HCT116 (cell line): ENCODE measurements around the gene RGL3. TPM values are rescaled to one million over a fixed set of nuclear protein-coding genes. Genes with fewer than 3 reads are reported as not detected.

Experiments
- ATAC-seq: fragments of 200-7000 bp; cut with Tn5 transposase; 2 replicates; pipeline ENCODE4 v1.9.1; 2020; ENCODE audit warnings: mild to moderate bottlenecking, moderate library complexity
- BruUV-seq: library from RNA; stranded (reverse); fragments of 400-500 nt; replicated peaks from 2 replicates; lab custom pipeline; 2021; lab: Mats Ljungman, UMichigan
- CTCF ChIA-PET: fragments of 300-600 bp; sonication (Branson Sonifier 250); formaldehyde crosslinking; loops from one replicate; lab custom pipeline; 2021; ENCODE audit warnings: antibody characterized with exemption; lab: Charles Lee
- POLR2A ChIA-PET: fragments of 300-600, 350-600 bp; sonication (Branson Sonifier 250); formaldehyde crosslinking; loops from one replicate; lab custom pipeline; 2021; ENCODE audit warnings: antibody characterized with exemption; lab: Charles Lee
- RAD21 ChIA-PET, 2 experiments: fragments of 300-600 bp; sonication (Branson Sonifier 250); formaldehyde crosslinking; loops; one replicate each; lab custom pipeline; 2023; ENCODE audit warnings: low total read pairs in 2 of 2; ENCODE audit not compliant: uncharacterized antibody in 2 of 2, unreplicated experiment in 2 of 2, low non-redundant PET in 1 of 2; lab: Charles Lee
- DNase-seq: peaks from one replicate; pipeline ENCODE4 v3.0.0-alpha.2; 2010; ENCODE audit warnings: low read depth, low spot score
- H2AFZ ChIP-seq: fragments of 200-600 bp; shearing (Covaris generic), sonication (generic); 2 replicates; pipeline ENCODE4 v1.6.1; 2017; ENCODE audit warnings: low read depth, mixed run types, mixed read lengths, antibody characterized with exemption, low read length; ENCODE audit not compliant: poor library complexity, severe bottlenecking
- H3K27ac ChIP-seq: 2 replicates; pipeline ENCODE4 v1.5.1; 2012; ENCODE audit warnings: low read depth, low read length
- H3K27me3 ChIP-seq: fragments of 200-600 bp; sonication (generic); 2 replicates; pipeline ENCODE4 v1.6.1; 2016; ENCODE audit warnings: mixed run types, low read length, mixed read lengths; ENCODE audit not compliant: insufficient read depth
- H3K36me3 ChIP-seq, 2 experiments: fragments of 200-500 bp in 1 of 2; fragments of 200-600 bp in 1 of 2; sonication (Bioruptor generic) in 1 of 2; sonication (generic) in 1 of 2; 2 replicates each; pipeline versions ENCODE4 v1.5.1 to v1.6.1; 2014 to 2016; ENCODE audit warnings: low read length in 2 of 2, inconsistent platforms in 1 of 2, mixed read lengths in 1 of 2, mixed run types in 1 of 2; ENCODE audit not compliant: insufficient read depth in 2 of 2, control insufficient read depth in 1 of 2
- H3K4me1 ChIP-seq, 2 experiments: fragments of 200-600 bp in 1 of 2; sonication (generic) in 1 of 2; 2 replicates each; pipeline versions ENCODE4 v1.5.1 to v1.6.1; 2012 to 2017; ENCODE audit warnings: low read length in 2 of 2, inconsistent platforms in 1 of 2, mild to moderate bottlenecking in 1 of 2, mixed read lengths in 1 of 2, mixed run types in 1 of 2, moderate library complexity in 1 of 2; ENCODE audit not compliant: insufficient read depth in 2 of 2, control insufficient read depth in 1 of 2
- H3K4me2 ChIP-seq: fragments of 200-600 bp; sonication (generic); 2 replicates; pipeline ENCODE4 v1.6.1; 2017; ENCODE audit warnings: mixed run types, low read length, mixed read lengths
- H3K4me3 ChIP-seq, 2 experiments: fragments of 200-600 bp in 1 of 2; sonication (generic) in 1 of 2; replicated peaks in 1 of 2; 2 replicates each; pipeline ENCODE4 v1.5.1; 2011 to 2016; ENCODE audit warnings: low read length in 2 of 2, control low read depth in 1 of 2, low read depth in 1 of 2, mild to moderate bottlenecking in 1 of 2, mixed read lengths in 1 of 2, mixed run types in 1 of 2
- H3K79me2 ChIP-seq: fragments of 200-600 bp; sonication (generic); 2 replicates; pipeline ENCODE4 v1.6.1; 2017; ENCODE audit warnings: mild to moderate bottlenecking, mixed run types, low read length, moderate library complexity, mixed read lengths; ENCODE audit not compliant: insufficient read depth
- H3K9ac ChIP-seq: fragments of 200-600 bp; sonication (generic); 2 replicates; pipeline ENCODE4 v1.6.1; 2016; ENCODE audit warnings: low read length, mixed read lengths
- H3K9me2 ChIP-seq: fragments of 200-600 bp; sonication (generic), shearing (Covaris generic); 2 replicates; pipeline ENCODE4 v1.6.1; 2017; ENCODE audit warnings: mixed run types, mild to moderate bottlenecking, moderate library complexity; ENCODE audit not compliant: insufficient read depth
- H3K9me3 ChIP-seq, 2 experiments: fragments of 200-500 bp in 1 of 2; fragments of 200-600 bp in 1 of 2; sonication (Bioruptor generic) in 1 of 2; sonication (generic) in 1 of 2; 2 replicates each; pipeline ENCODE4 v1.6.1; 2014 to 2017; ENCODE audit warnings: low read length in 2 of 2, mixed read lengths in 2 of 2, inconsistent platforms in 1 of 2, low read depth in 1 of 2, mild to moderate bottlenecking in 1 of 2, mixed run types in 1 of 2, moderate library complexity in 1 of 2; ENCODE audit not compliant: control insufficient read depth in 1 of 2, insufficient read depth in 1 of 2
- H4K20me1 ChIP-seq: fragments of 200-600 bp; sonication (generic), shearing (Covaris generic); 2 replicates; pipeline ENCODE4 v1.6.1; 2017; ENCODE audit warnings: mixed run types, mild to moderate bottlenecking, moderate library complexity; ENCODE audit not compliant: insufficient read depth
- CBX3 ChIP-seq: IDR thresholded peaks from 2 replicates; pipeline ENCODE4 v1.6.1; 2012; ENCODE audit warnings: low read depth
- EGR1 ChIP-seq: IDR thresholded peaks from 2 replicates; pipeline ENCODE4 v1.6.1; 2012; ENCODE audit warnings: low read depth
- ELF1 ChIP-seq: IDR thresholded peaks from 2 replicates; pipeline ENCODE4 v1.6.1; 2012; ENCODE audit warnings: low read depth, borderline replicate concordance
- EZH2 ChIP-seq: fragments of 200-600 bp; sonication (generic); IDR thresholded peaks from 2 replicates; pipeline ENCODE4 v1.6.1; 2017; ENCODE audit warnings: antibody characterized with exemption, mixed run types
- EZH2phosphoT487 ChIP-seq: fragments of 200-600 bp; IDR thresholded peaks from 2 replicates; pipeline ENCODE4 v1.6.1; 2018; ENCODE audit warnings: antibody characterized with exemption, borderline replicate concordance
- FOSL1 ChIP-seq: IDR thresholded peaks from 2 replicates; pipeline ENCODE4 v1.6.1; 2012; ENCODE audit warnings: low read depth
- JUND ChIP-seq: IDR thresholded peaks from 2 replicates; pipeline ENCODE4 v1.6.1; 2012
- POLR2A ChIP-seq: IDR thresholded peaks from 2 replicates; pipeline ENCODE4 v1.7.0; 2011; ENCODE audit warnings: borderline replicate concordance; ENCODE audit not compliant: insufficient read depth, insufficient read length; ENCODE audit errors: extremely low read depth
- POLR2AphosphoS5 ChIP-seq: IDR thresholded peaks from 2 replicates; pipeline ENCODE4 v1.6.1; 2011; ENCODE audit warnings: mild to moderate bottlenecking, low read depth, low read length, moderate library complexity
- RAD21 ChIP-seq: IDR thresholded peaks from 2 replicates; pipeline ENCODE4 v1.6.1; 2012; ENCODE audit warnings: low read depth, mild to moderate bottlenecking
- SIN3A ChIP-seq: IDR thresholded peaks from 2 replicates; pipeline ENCODE4 v1.6.1; 2012; ENCODE audit warnings: low read depth
- SP1 ChIP-seq: IDR thresholded peaks from 2 replicates; pipeline ENCODE4 v1.6.1; 2012; ENCODE audit warnings: low read depth
- TCF7L2 ChIP-seq: IDR thresholded peaks from 2 replicates; pipeline ENCODE4 v1.7.0; 2011; ENCODE audit warnings: borderline replicate concordance, inconsistent platforms; ENCODE audit not compliant: insufficient read depth, insufficient read length; ENCODE audit errors: extremely low read depth
- YY1 ChIP-seq: IDR thresholded peaks from 2 replicates; pipeline ENCODE4 v1.6.1; 2011; ENCODE audit warnings: low read length, low read depth, moderate library complexity, mild to moderate bottlenecking; ENCODE audit not compliant: insufficient replicate concordance; ENCODE audit errors: extremely low read depth
- ZFX ChIP-seq: fragments of 450-650 bp; IDR thresholded peaks from 2 replicates; pipeline ENCODE4 v1.6.1; 2017
- ZNF274 ChIP-seq: fragments of 200-500 bp; sonication (Bioruptor generic); IDR thresholded peaks from 2 replicates; pipeline ENCODE4 v1.6.1; 2014; ENCODE audit warnings: mild to moderate bottlenecking, low read depth, low read length, inconsistent platforms
- intact Hi-C: fragments of 100-400 bp; cut with micrococcal nuclease; formaldehyde crosslinking; loops from 2 replicates; pipeline ENCODE4 v1.10.0; 2022
- total RNA-seq: library from RNA; stranded (reverse); gene quantifications from one replicate; pipeline ENCODE4 v1.2.1, GENCODE V29; 2021; ENCODE audit not compliant: unreplicated experiment
- TF ChIP-seq, protein P1 (sequence below): IDR thresholded peaks from 2 replicates; pipeline ENCODE4 v1.6.1; 2012; ENCODE audit warnings: low read depth
- TF ChIP-seq, protein P2 (sequence below): IDR thresholded peaks from 2 replicates; pipeline ENCODE4 v1.6.1; 2011; ENCODE audit warnings: mild to moderate bottlenecking, low read length, moderate library complexity; ENCODE audit not compliant: insufficient replicate concordance; ENCODE audit errors: extremely low read depth
- TF ChIP-seq, protein P3 (sequence below): IDR thresholded peaks from 2 replicates; pipeline ENCODE4 v1.6.1; 2012

Gene RGL3
- total RNA-seq, 1 experiment from 2014 or later = 99.2 TPM

DNA sequence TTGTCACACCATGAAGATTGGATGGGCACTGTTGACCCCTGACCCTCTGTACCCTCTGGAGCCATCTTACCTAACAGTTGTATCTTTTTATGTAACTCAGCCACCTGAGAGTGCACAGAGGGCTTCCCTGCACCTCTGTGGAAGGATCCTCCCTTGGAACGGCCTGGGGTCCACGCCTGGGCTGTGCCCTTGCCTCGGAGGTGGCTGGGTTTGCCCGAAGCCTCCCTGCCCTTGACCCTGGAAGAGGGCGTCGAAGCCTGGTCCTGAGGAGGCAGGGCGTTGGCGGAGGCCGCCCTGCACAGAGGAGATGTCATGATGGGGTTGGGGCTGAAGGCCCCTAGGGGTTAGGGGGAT, 15.6 kb upstream of the RGL3 start:
- H3K79me2 ChIP-seq = peaks cover 30% of the 10 kb centered on the region
- H3K4me2 ChIP-seq = peak overlapping the region; percentile 98
- H3K36me3 ChIP-seq = peaks cover 15 to 16% of the 10 kb centered on the region in 2 experiments; a peak in 3 of 4 replicates
- H3K9me3 ChIP-seq = no peaks in the 10 kb centered on the region
- TF ChIP-seq ELF1 (no peak), ZFX (no peak), POLR2A (no peak), EGR1 (no peak), ZNF274 (no peak), SIN3A (no peak), EZH2phosphoT487 (no peak), SP1 (no peak), RAD21 (no peak), FOSL1 (no peak), JUND (no peak), CBX3 (no peak), EZH2 (no peak), POLR2AphosphoS5 (no peak), YY1 (no peak), TCF7L2 (no peak)
- TF ChIP-seq, protein P1, sequence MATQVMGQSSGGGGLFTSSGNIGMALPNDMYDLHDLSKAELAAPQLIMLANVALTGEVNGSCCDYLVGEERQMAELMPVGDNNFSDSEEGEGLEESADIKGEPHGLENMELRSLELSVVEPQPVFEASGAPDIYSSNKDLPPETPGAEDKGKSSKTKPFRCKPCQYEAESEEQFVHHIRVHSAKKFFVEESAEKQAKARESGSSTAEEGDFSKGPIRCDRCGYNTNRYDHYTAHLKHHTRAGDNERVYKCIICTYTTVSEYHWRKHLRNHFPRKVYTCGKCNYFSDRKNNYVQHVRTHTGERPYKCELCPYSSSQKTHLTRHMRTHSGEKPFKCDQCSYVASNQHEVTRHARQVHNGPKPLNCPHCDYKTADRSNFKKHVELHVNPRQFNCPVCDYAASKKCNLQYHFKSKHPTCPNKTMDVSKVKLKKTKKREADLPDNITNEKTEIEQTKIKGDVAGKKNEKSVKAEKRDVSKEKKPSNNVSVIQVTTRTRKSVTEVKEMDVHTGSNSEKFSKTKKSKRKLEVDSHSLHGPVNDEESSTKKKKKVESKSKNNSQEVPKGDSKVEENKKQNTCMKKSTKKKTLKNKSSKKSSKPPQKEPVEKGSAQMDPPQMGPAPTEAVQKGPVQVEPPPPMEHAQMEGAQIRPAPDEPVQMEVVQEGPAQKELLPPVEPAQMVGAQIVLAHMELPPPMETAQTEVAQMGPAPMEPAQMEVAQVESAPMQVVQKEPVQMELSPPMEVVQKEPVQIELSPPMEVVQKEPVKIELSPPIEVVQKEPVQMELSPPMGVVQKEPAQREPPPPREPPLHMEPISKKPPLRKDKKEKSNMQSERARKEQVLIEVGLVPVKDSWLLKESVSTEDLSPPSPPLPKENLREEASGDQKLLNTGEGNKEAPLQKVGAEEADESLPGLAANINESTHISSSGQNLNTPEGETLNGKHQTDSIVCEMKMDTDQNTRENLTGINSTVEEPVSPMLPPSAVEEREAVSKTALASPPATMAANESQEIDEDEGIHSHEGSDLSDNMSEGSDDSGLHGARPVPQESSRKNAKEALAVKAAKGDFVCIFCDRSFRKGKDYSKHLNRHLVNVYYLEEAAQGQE = no peak
- TF ChIP-seq, protein P2, sequence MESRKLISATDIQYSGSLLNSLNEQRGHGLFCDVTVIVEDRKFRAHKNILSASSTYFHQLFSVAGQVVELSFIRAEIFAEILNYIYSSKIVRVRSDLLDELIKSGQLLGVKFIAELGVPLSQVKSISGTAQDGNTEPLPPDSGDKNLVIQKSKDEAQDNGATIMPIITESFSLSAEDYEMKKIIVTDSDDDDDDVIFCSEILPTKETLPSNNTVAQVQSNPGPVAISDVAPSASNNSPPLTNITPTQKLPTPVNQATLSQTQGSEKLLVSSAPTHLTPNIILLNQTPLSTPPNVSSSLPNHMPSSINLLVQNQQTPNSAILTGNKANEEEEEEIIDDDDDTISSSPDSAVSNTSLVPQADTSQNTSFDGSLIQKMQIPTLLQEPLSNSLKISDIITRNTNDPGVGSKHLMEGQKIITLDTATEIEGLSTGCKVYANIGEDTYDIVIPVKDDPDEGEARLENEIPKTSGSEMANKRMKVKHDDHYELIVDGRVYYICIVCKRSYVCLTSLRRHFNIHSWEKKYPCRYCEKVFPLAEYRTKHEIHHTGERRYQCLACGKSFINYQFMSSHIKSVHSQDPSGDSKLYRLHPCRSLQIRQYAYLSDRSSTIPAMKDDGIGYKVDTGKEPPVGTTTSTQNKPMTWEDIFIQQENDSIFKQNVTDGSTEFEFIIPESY = no peak
- TF ChIP-seq, protein P3, sequence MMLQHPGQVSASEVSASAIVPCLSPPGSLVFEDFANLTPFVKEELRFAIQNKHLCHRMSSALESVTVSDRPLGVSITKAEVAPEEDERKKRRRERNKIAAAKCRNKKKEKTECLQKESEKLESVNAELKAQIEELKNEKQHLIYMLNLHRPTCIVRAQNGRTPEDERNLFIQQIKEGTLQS = no peak
- TF ChIP-seq, all 23 proteins: peak for 0
- H3K4me3 ChIP-seq = peak overlapping the region; percentile 38 to 98
- H4K20me1 ChIP-seq = no peaks in the 10 kb centered on the region
- no peaks in the 10 kb centered on the region for H3K27me3 ChIP-seq
- DNase-seq (no peak), ATAC-seq (peak; percentile 22)
- intact Hi-C loops = loop anchor here (1.0 to 5.0 kb wide), 2 partner anchors 53 to 142 kb away; no protein-coding TSS in a partner anchor
- H3K27ac ChIP-seq = peak overlapping the region; percentile 47; the same call in 1 of the 2 replicates
- BruUV-seq = no TSS peak
- H2AFZ ChIP-seq = peak overlapping the region; percentile 86
- CTCF ChIA-PET = interaction anchor here (0.7 to 1.6 kb wide), 10 partner anchors 9 to 185 kb away, joined by 3 to 48 read pairs (median 5); partner anchors contain the start of genes ELOF1, EPOR, RGL3 and SWSAP1
- RAD21 ChIA-PET = interaction anchor here in 1 of 2 experiments (1.4 kb wide), 1 partner anchor 53 kb away, joined by 3 read pairs; no protein-coding TSS in a partner anchor
- peak overlapping the region; percentile 54 for H3K9ac ChIP-seq
- no peaks in the 10 kb centered on the region for H3K9me2 ChIP-seq
- POLR2A ChIA-PET = interaction anchor here (1.0 to 1.4 kb wide), 4 partner anchors 16 to 60 kb away, joined by 3 to 9 read pairs (median 5); partner anchors contain the start of gene EPOR
- H3K4me1 ChIP-seq = peaks cover 11 to 17% of the 10 kb centered on the region in 2 experiments
